ENCODE measurements around the gene IL4I1.

Gene IL4I1

GRCh38 chr19:49913720-49914119, 17.0 kb upstream of the IL4I1 start:
- no peaks in the 10 kb centered on the region for H3K9me2 ChIP-seq (replicated peaks; ENCODE audit: insufficient read depth, low read length)
- no peak overlapping the region for H3K27ac ChIP-seq (ENCODE audit: low read length)
- H4K20me1 ChIP-seq (ENCODE audit: insufficient read depth, low read length), result peaks cover 4% of the 10 kb centered on the region; the same call in 1 of the 2 replicates
- H3K79me2 ChIP-seq (ENCODE audit: low read length), result peaks cover 88% of the 10 kb centered on the region
- H3K9me3 ChIP-seq (replicated peaks; ENCODE audit: insufficient read depth, low read length), result no peaks in the 10 kb centered on the region
- no peak overlapping the region for H3K4me2 ChIP-seq (ENCODE audit: low read depth, low read length)
- H3K27me3 ChIP-seq (replicated peaks; ENCODE audit: insufficient read depth, low read length), result no peaks in the 10 kb centered on the region
- peaks cover 9% of the 10 kb centered on the region; the same call in 1 of the 2 replicates for H3K36me3 ChIP-seq (replicated peaks; ENCODE audit: insufficient read depth, low read length)
- H3K4me1 ChIP-seq (ENCODE audit: low read length), result no peaks in the 10 kb centered on the region
- no peaks in the 10 kb centered on the region for H3F3A ChIP-seq (ENCODE audit: insufficient read depth, low read length)
- TF ChIP-seq CTCF (IDR thresholded peaks at IDR 0.05; ENCODE audit: low read length) (no peak), EZH2phosphoT487 (IDR thresholded peaks at IDR 0.05; ENCODE audit: low read length) (no peak), EZH2 (optimal IDR thresholded peaks at IDR 0.05; ENCODE audit: low read depth, low read length) (no peak)
- DNase-seq, result no peak
- H3K4me3 ChIP-seq (ENCODE audit: low read length), result no peak overlapping the region
- H3K9ac ChIP-seq (ENCODE audit: low read length), result no peak overlapping the region
- no peak overlapping the region for H2AFZ ChIP-seq (ENCODE audit: low read length)

- H3K36me3 ChIP-seq (replicated peaks; ENCODE audit: insufficient read depth, low read length), result peaks cover 15% of the 10 kb centered on the region; the same call in 1 of the 2 replicates
- H2AFZ ChIP-seq (ENCODE audit: low read length), result no peak overlapping the region
- no peaks in the 10 kb centered on the region for H3K27me3 ChIP-seq (replicated peaks; ENCODE audit: insufficient read depth, low read length)
- DNase-seq, result no peak
- H3K4me2 ChIP-seq (ENCODE audit: low read depth, low read length), result no peak overlapping the region
- no peak overlapping the region for H3K9ac ChIP-seq (ENCODE audit: low read length)
- H3K4me3 ChIP-seq (ENCODE audit: low read length), result no peak overlapping the region
- peaks cover 8% of the 10 kb centered on the region; the same call in 1 of the 2 replicates for H4K20me1 ChIP-seq (ENCODE audit: insufficient read depth, low read length)
- no peaks in the 10 kb centered on the region for H3K9me3 ChIP-seq (replicated peaks; ENCODE audit: insufficient read depth, low read length)
- H3K9me2 ChIP-seq (replicated peaks; ENCODE audit: insufficient read depth, low read length), result no peaks in the 10 kb centered on the region
- TF ChIP-seq CTCF (IDR thresholded peaks at IDR 0.05; ENCODE audit: low read length) (no peak), EZH2 (optimal IDR thresholded peaks at IDR 0.05; ENCODE audit: low read depth, low read length) (no peak), EZH2phosphoT487 (IDR thresholded peaks at IDR 0.05; ENCODE audit: low read length) (no peak)
- H3K4me1 ChIP-seq (ENCODE audit: low read length), result no peaks in the 10 kb centered on the region
- peaks cover 89% of the 10 kb centered on the region for H3K79me2 ChIP-seq (ENCODE audit: low read length)
- no peaks in the 10 kb centered on the region for H3F3A ChIP-seq (ENCODE audit: insufficient read depth, low read length)
- no peak overlapping the region for H3K27ac ChIP-seq (ENCODE audit: low read length)
Observed at GRCh38 chr19:49912965-49913685, 16.4 kb upstream of the IL4I1 start.

- no peaks in the 10 kb centered on the region for H3K27me3 ChIP-seq (replicated peaks; ENCODE audit: insufficient read depth, low read length)
- H3K4me3 ChIP-seq (ENCODE audit: low read length), result no peak overlapping the region
- peaks cover 79% of the 10 kb centered on the region for H3K79me2 ChIP-seq (ENCODE audit: low read length)
- no peaks in the 10 kb centered on the region for H3K4me1 ChIP-seq (ENCODE audit: low read length)
- H3K27ac ChIP-seq (ENCODE audit: low read length), result no peak overlapping the region
- H3K9me3 ChIP-seq (replicated peaks; ENCODE audit: insufficient read depth, low read length), result no peaks in the 10 kb centered on the region
- DNase-seq, result no peak
- H3K9me2 ChIP-seq (replicated peaks; ENCODE audit: insufficient read depth, low read length), result no peaks in the 10 kb centered on the region
- H3K9ac ChIP-seq (ENCODE audit: low read length), result no peak overlapping the region
- H3K36me3 ChIP-seq (replicated peaks; ENCODE audit: insufficient read depth, low read length), result peaks cover 16% of the 10 kb centered on the region; the same call in 1 of the 2 replicates
- H3K4me2 ChIP-seq (ENCODE audit: low read depth, low read length), result no peak overlapping the region
- H3F3A ChIP-seq (ENCODE audit: insufficient read depth, low read length), result no peaks in the 10 kb centered on the region; the same call in 1 of the 2 replicates
- peaks cover 6% of the 10 kb centered on the region; the same call in 1 of the 2 replicates for H4K20me1 ChIP-seq (ENCODE audit: insufficient read depth, low read length)
- H2AFZ ChIP-seq (ENCODE audit: low read length), result no peak overlapping the region
- TF ChIP-seq CTCF (IDR thresholded peaks at IDR 0.05; ENCODE audit: low read length) (no peak), EZH2phosphoT487 (IDR thresholded peaks at IDR 0.05; ENCODE audit: low read length) (no peak), EZH2 (optimal IDR thresholded peaks at IDR 0.05; ENCODE audit: low read depth, low read length) (no peak)
Observed at GRCh38 chr19:49911381-49912145, 14.9 kb upstream of the IL4I1 start.
